H1 (cell line): ENCODE data around the gene AFF1. TPM values are rescaled to one million over a fixed set of nuclear protein-coding genes. Genes with fewer than 3 reads are reported as not detected.

Source experiments
- CTCF ChIA-PET: fragments of 300-600 bp; sonication (Branson Sonifier 250); formaldehyde crosslinking; loops from one replicate; lab custom pipeline; 2021; ENCODE audit not compliant: partially characterized antibody; lab: Charles Lee
- POLR2A ChIA-PET: fragments of 300-600 bp; sonication (Branson Sonifier 250); formaldehyde crosslinking; loops from one replicate; lab custom pipeline; 2021; ENCODE audit warnings: inconsistent platforms; ENCODE audit not compliant: partially characterized antibody; lab: Charles Lee
- DNase-seq, 2 experiments: peaks; one replicate each; pipeline versions ENCODE4 v3.0.0 to v3.0.0-alpha.2; 2010 to 2022; ENCODE audit warnings: low spot score in 2 of 2, low read depth in 1 of 2, mixed read lengths in 1 of 2
- FAIRE-seq: peaks from 2 replicates; lab custom pipeline; 2011; peaks lifted over from hg19 to GRCh38; lab: Jason Lieb, UNC
- H2AFZ ChIP-seq: 2 replicates; pipeline ENCODE4 v1.8.1; 2012; ENCODE audit warnings: low read length, inconsistent platforms
- H2AK5ac ChIP-seq: 2 replicates; pipeline ENCODE4 v1.6.1; 2013; ENCODE audit warnings: low read depth, low read length
- H2BK120ac ChIP-seq: replicated peaks from 2 replicates; pipeline ENCODE3; 2013; ENCODE audit warnings: low read depth, low read length, inconsistent platforms
- H2BK12ac ChIP-seq: 2 replicates; pipeline ENCODE4 v1.6.1; 2013; ENCODE audit warnings: low read depth, low read length
- H2BK15ac ChIP-seq: 2 replicates; pipeline ENCODE4 v1.6.1; 2013; ENCODE audit warnings: low read length
- H2BK20ac ChIP-seq: 2 replicates; pipeline ENCODE4 v1.6.1; 2013; ENCODE audit warnings: low read length
- H2BK5ac ChIP-seq: 2 replicates; pipeline ENCODE4 v1.6.1; 2013; ENCODE audit warnings: low read depth, low read length
- H3K14ac ChIP-seq: 2 replicates; pipeline ENCODE4 v1.6.1; 2013; ENCODE audit warnings: inconsistent platforms; ENCODE audit not compliant: insufficient read length
- H3K18ac ChIP-seq: 2 replicates; pipeline ENCODE4 v1.6.1; 2013; ENCODE audit warnings: low read length; ENCODE audit errors: extremely low read depth
- H3K23ac ChIP-seq: 2 replicates; pipeline ENCODE4 v1.6.1; 2013; ENCODE audit warnings: inconsistent platforms; ENCODE audit not compliant: insufficient read length
- H3K23me2 ChIP-seq: 2 replicates; pipeline ENCODE4 v1.6.1; 2013; ENCODE audit warnings: low read depth, low read length
- H3K27ac ChIP-seq: 2 replicates; pipeline ENCODE4 v1.6.1; 2011; ENCODE audit warnings: low read depth, low read length, inconsistent platforms
- H3K27me3 ChIP-seq, 4 experiments: replicated peaks in 1 of 4; 1 replicate in 1 of 4; 2 replicates in 3 of 4; pipeline versions ENCODE4 v1.6.1 to v1.8.1; 2011 to 2013; ENCODE audit warnings: low read length in 3 of 4, mild to moderate bottlenecking in 3 of 4, inconsistent platforms in 2 of 4, mixed read lengths in 2 of 4, moderate library complexity in 1 of 4; ENCODE audit not compliant: control insufficient read depth in 3 of 4, insufficient read depth in 3 of 4; ENCODE audit errors: extremely low read depth in 1 of 4
- H3K36me3 ChIP-seq, 4 experiments: 2 replicates each; pipeline versions ENCODE4 v1.6.1 to v1.8.1; 2011 to 2013; ENCODE audit warnings: mild to moderate bottlenecking in 4 of 4, low read length in 3 of 4, moderate library complexity in 2 of 4, control low read depth in 1 of 4, inconsistent platforms in 1 of 4; ENCODE audit not compliant: insufficient read depth in 4 of 4, control insufficient read depth in 2 of 4
- H3K4ac ChIP-seq: replicated peaks from 2 replicates; pipeline ENCODE3; 2013; ENCODE audit warnings: low read length, low read depth, mixed read lengths, inconsistent platforms; ENCODE audit not compliant: insufficient read length
- H3K4me1 ChIP-seq, 4 experiments: replicated peaks in 1 of 4; 1 replicate in 1 of 4; 2 replicates in 3 of 4; pipeline versions ENCODE4 v1.6.1 to v1.8.1; 2011 to 2013; ENCODE audit warnings: low read length in 3 of 4, inconsistent platforms in 2 of 4, mixed read lengths in 1 of 4; ENCODE audit not compliant: insufficient read depth in 4 of 4, control insufficient read depth in 3 of 4
- H3K4me2 ChIP-seq, 2 experiments: 2 replicates each; pipeline versions ENCODE4 v1.6.1 to v1.8.1; 2011 to 2013; ENCODE audit warnings: low read depth in 2 of 2, low read length in 2 of 2, control low read depth in 1 of 2, inconsistent platforms in 1 of 2, mild to moderate bottlenecking in 1 of 2; ENCODE audit not compliant: insufficient read depth in 1 of 2
- H3K4me3 ChIP-seq, 4 experiments: fragments of 200-600, 300-600 bp in 1 of 4; sonication (generic), shearing (Covaris generic), sonication (Bioruptor Twin) in 1 of 4; 2 replicates each; pipeline versions ENCODE4 v1.5.1 to v1.8.1; 2011 to 2016; ENCODE audit warnings: low read length in 4 of 4, low read depth in 3 of 4, control low read depth in 2 of 4, inconsistent platforms in 2 of 4, mild to moderate bottlenecking in 2 of 4, mixed read lengths in 1 of 4, moderate library complexity in 1 of 4; ENCODE audit not compliant: insufficient read depth in 2 of 4; ENCODE audit errors: extremely low read depth in 1 of 4
- H3K56ac ChIP-seq: replicated peaks from 2 replicates; pipeline ENCODE3; 2013; ENCODE audit warnings: low read depth, mild to moderate bottlenecking, mixed read lengths, low read length, inconsistent platforms; ENCODE audit not compliant: insufficient read length
- H3K79me1 ChIP-seq: 2 replicates; pipeline ENCODE4 v1.6.1; 2013; ENCODE audit warnings: low read depth, low read length, control low read depth
- H3K79me2 ChIP-seq, 2 experiments: 2 replicates each; pipeline versions ENCODE4 v1.6.1 to v1.8.1; 2012 to 2013; ENCODE audit warnings: low read length in 2 of 2, mild to moderate bottlenecking in 2 of 2, inconsistent platforms in 1 of 2; ENCODE audit not compliant: insufficient read depth in 2 of 2, control insufficient read depth in 1 of 2
- H3K9ac ChIP-seq, 4 experiments: replicated peaks in 1 of 4; 1 replicate in 1 of 4; 2 replicates in 3 of 4; pipeline versions ENCODE4 v1.6.1 to v1.8.1; 2011 to 2013; ENCODE audit warnings: low read depth in 3 of 4, low read length in 3 of 4, control low read depth in 2 of 4, mild to moderate bottlenecking in 2 of 4, moderate library complexity in 2 of 4, inconsistent platforms in 1 of 4; ENCODE audit errors: extremely low read depth in 1 of 4
- H3K9me3 ChIP-seq, 2 experiments: 2 replicates each; pipeline versions ENCODE4 v1.6.1 to v1.8.1; 2012 to 2013; ENCODE audit warnings: mild to moderate bottlenecking in 2 of 2, moderate library complexity in 2 of 2, control low read depth in 1 of 2, inconsistent platforms in 1 of 2, low read depth in 1 of 2, low read length in 1 of 2, mixed read lengths in 1 of 2; ENCODE audit not compliant: insufficient read depth in 2 of 2
- H4K20me1 ChIP-seq, 2 experiments: replicated peaks in 1 of 2; 2 replicates each; pipeline versions ENCODE3 to v1.8.1; 2011 to 2013; ENCODE audit warnings: inconsistent platforms in 2 of 2, low read length in 2 of 2, mild to moderate bottlenecking in 1 of 2; ENCODE audit not compliant: insufficient read depth in 2 of 2, control insufficient read depth in 1 of 2
- H4K5ac ChIP-seq: 2 replicates; pipeline ENCODE4 v1.6.1; 2013; ENCODE audit warnings: low read length, low read depth, mixed read lengths, inconsistent platforms; ENCODE audit not compliant: insufficient read length
- H4K8ac ChIP-seq: 2 replicates; pipeline ENCODE4 v1.8.0; 2013; ENCODE audit warnings: mild to moderate bottlenecking, moderate library complexity, low read length, inconsistent platforms; ENCODE audit not compliant: insufficient read depth; ENCODE audit errors: extremely low read depth
- H4K91ac ChIP-seq: replicated peaks from 2 replicates; pipeline ENCODE3; 2013; ENCODE audit warnings: low read length, mixed read lengths, inconsistent platforms; ENCODE audit not compliant: insufficient read length
- BRCA1 ChIP-seq: IDR thresholded peaks from 2 replicates; pipeline ENCODE4 v1.6.1; 2012; ENCODE audit warnings: low read depth, low read length, improper control_type of control experiment
- MAFK ChIP-seq: IDR thresholded peaks from 2 replicates; pipeline ENCODE4 v1.6.1; 2012; ENCODE audit warnings: low read depth, mild to moderate bottlenecking, improper control_type of control experiment, low read length
- YY1 ChIP-seq: IDR thresholded peaks from 2 replicates; pipeline ENCODE4 v1.6.1; 2011; ENCODE audit warnings: low read depth, mild to moderate bottlenecking, low read length
- WGBS, 2 experiments: shearing (Covaris generic) in 1 of 2; methylation state at CpG; one replicate each; pipeline versions ENCODE4 v1.1.6 to v1.1.7; 2013 to 2015; ENCODE audit warnings: low lambda C conversion rate in 2 of 2, mixed read lengths in 2 of 2, inconsistent platforms in 1 of 2, low coverage in 1 of 2, missing lambda C conversion rate in 1 of 2; ENCODE audit not compliant: insufficient replicate concordance in 2 of 2, insufficient coverage in 1 of 2, insufficient read length in 1 of 2; ENCODE audit errors: extremely low coverage in 1 of 2, missing lambda C conversion rate in 1 of 2; 5-methylcytosine and 5-hydroxymethylcytosine counted together
- polyA plus RNA-seq, 7 experiments: library from polyadenylated mRNA; depleted of rRNA in 3 of 7; stranded (reverse) in 5 of 7; unstranded in 2 of 7; fragments of >200 nt in 5 of 7; fragments of 200-250 nt in 2 of 7; gene quantifications; 1 replicate in 5 of 7; 2 replicates in 1 of 7; 4 replicates in 1 of 7; pipeline versions ENCODE4 v1.2.1 to v1.2.3, GENCODE V29; 2011 to 2013; ENCODE audit warnings: missing spikeins in 2 of 7, mixed read lengths in 2 of 7
- total RNA-seq: library from RNA; stranded (reverse); fragmentation: NEBNext Ultra II Directional; extraction: Animal tissue kit (Norgen Biotek cat#: 25700); gene quantifications from 2 replicates; pipeline ENCODE4 v1.2.1, GENCODE V29; 2021

The AFF1 gene
- total and polyA plus RNA-seq, 2 of the 8 experiments (the other 6 are each of a cell fraction or from before 2014, with no cell fraction given): 14.8 to 85.5 TPM

DNA sequence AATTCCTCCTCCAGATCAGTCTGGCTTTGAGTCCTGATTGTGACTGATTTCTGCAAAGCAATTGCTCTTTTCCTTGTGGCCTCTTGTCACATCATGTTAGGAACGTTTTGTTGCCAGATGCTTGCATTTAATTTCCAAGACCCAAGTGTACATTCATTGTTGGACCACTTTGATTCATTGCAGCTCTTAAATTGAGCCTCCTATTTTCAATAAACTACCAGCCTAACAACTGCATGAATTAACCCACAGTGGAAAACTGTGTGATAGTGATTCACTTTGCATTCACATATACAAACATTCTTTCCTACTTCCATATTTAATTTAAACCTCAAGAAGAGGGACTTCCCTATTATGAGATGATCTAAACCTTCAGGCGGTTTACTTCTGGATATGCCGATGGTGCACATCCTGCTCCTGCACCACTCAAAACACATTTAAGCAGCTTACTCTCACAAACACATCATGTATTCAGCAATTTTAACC lies 118.4 kb downstream of the AFF1 start:
- Histone ChIP-seq H2BK12ac (no peak overlapping the region), H3K56ac (no peak overlapping the region), H2BK120ac (no peak overlapping the region), H3K79me2 (peaks cover 0 to 87% of the 10 kb centered on the region in 2 experiments; a peak in 3 of 4 replicates), H3K79me1 (peaks cover 9% of the 10 kb centered on the region; the same call in 1 of the 2 replicates), H2BK20ac (no peak overlapping the region), H4K91ac (no peak overlapping the region), H2BK15ac (no peak overlapping the region), H4K5ac (no peak overlapping the region), H3K14ac (no peak overlapping the region), H3K4me2 (no peak overlapping the region), H3K36me3 (peaks cover 0 to 17% (median 0%) of the 10 kb centered on the region in 4 experiments; a peak in 3 of 8 replicates), H4K8ac (no peak overlapping the region), H3K27me3 (no peaks in the 10 kb centered on the region), H3K4ac (no peak overlapping the region), H3K27ac (no peak overlapping the region), H3K9ac (no peak overlapping the region), H3K4me1 (peaks cover 0 to 19% (median 10%) of the 10 kb centered on the region in 4 experiments; a peak in 5 of 7 replicates), H3K23ac (no peak overlapping the region), H3K4me3 (no peak overlapping the region), H2BK5ac (no peak overlapping the region), H2AK5ac (no peak overlapping the region), H3K9me3 (no peaks in the 10 kb centered on the region), H3K23me2 (no peaks in the 10 kb centered on the region), H2AFZ (no peak overlapping the region), H3K18ac (no peak overlapping the region), H4K20me1 (peaks cover 0 to 2% of the 10 kb centered on the region in 2 experiments)
- ChIA-PET CTCF (interaction anchor here (1.0 to 2.7 kb wide), 6 partner anchors 10 to 130 kb away, joined by 3 to 10 read pairs (median 4); no protein-coding TSS in a partner anchor), POLR2A (interaction anchor here (0.6 to 2.9 kb wide), 5 partner anchors 21 to 133 kb away, joined by 3 to 6 read pairs (median 4); no protein-coding TSS in a partner anchor)
- DNase-seq (no peak), FAIRE-seq (no peak)
- TF ChIP-seq BRCA1: no peak
- TF ChIP-seq YY1: no peak
- no peak for TF ChIP-seq MAFK
- WGBS, 2 experiments: 89% methylated on average over 3 of the region's 3 CpGs; no CpG with 5 or more reads in 1 of the 2 experiments
